ENCODE data around the gene SCYL3. TPM values are rescaled to one million over a fixed set of nuclear protein-coding genes. Genes with fewer than 3 reads are reported as not detected.
"Not testable (repeated sequence)": the region's sequence is repeated elsewhere in the genome, so short reads cannot be mapped to it uniquely, and the experiment has no call there.

SCYL3 gene
- total RNA-seq, 1 donor from 2014 or later: 8.1 TPM

DNA sequence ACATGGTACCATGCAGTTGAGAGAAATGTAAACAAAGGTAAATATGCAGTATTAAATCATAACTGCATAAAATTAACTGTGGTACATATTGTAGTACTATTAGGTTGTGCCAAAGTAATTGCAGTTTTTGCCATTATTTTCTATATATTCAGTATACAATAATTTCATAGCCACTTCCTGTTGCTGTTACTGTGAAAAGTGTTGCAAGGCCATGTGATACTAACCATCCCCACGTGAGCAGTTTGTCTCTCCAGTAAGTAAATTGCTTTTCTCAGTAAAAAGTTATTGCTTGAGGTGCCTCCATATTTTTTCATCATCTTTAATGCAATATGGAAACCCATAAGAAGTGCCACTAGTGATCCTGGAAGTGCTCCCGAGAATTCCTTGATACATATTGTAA is 79.4 kb downstream of the SCYL3 start:
- no peaks in the 10 kb centered on the region for H3K27me3 Mint-ChIP-seq (ENCODE audit: low read depth)
- H3K4me1 Mint-ChIP-seq: no peaks in the 10 kb centered on the region
- TF ChIP-seq, protein P1, sequence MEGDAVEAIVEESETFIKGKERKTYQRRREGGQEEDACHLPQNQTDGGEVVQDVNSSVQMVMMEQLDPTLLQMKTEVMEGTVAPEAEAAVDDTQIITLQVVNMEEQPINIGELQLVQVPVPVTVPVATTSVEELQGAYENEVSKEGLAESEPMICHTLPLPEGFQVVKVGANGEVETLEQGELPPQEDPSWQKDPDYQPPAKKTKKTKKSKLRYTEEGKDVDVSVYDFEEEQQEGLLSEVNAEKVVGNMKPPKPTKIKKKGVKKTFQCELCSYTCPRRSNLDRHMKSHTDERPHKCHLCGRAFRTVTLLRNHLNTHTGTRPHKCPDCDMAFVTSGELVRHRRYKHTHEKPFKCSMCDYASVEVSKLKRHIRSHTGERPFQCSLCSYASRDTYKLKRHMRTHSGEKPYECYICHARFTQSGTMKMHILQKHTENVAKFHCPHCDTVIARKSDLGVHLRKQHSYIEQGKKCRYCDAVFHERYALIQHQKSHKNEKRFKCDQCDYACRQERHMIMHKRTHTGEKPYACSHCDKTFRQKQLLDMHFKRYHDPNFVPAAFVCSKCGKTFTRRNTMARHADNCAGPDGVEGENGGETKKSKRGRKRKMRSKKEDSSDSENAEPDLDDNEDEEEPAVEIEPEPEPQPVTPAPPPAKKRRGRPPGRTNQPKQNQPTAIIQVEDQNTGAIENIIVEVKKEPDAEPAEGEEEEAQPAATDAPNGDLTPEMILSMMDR (conservative IDR thresholded peaks at IDR 0.05): no peak
- no peak for DNase-seq (ENCODE audit: low read depth, low spot score)
- no peak overlapping the region for H3K4me3 Mint-ChIP-seq
- peaks cover 11% of the 10 kb centered on the region for H3K9me3 Mint-ChIP-seq
- no peak overlapping the region for H3K27ac Mint-ChIP-seq (ENCODE audit: unreplicated experiment)
- H3K36me3 Mint-ChIP-seq (ENCODE audit: low read depth): peaks cover 36% of the 10 kb centered on the region

GRCh38 chr1:169812131-169812530 is 81.6 kb downstream of the SCYL3 start:
- peaks cover 8% of the 10 kb centered on the region for H3K9me3 Mint-ChIP-seq
- H3K4me1 Mint-ChIP-seq: no peaks in the 10 kb centered on the region
- no peaks in the 10 kb centered on the region for H3K27me3 Mint-ChIP-seq (ENCODE audit: low read depth)
- TF ChIP-seq, protein P1 (conservative IDR thresholded peaks at IDR 0.05): no peak
- H3K4me3 Mint-ChIP-seq: no peak overlapping the region
- no peak overlapping the region for H3K27ac Mint-ChIP-seq (ENCODE audit: unreplicated experiment)
- peaks cover 27% of the 10 kb centered on the region for H3K36me3 Mint-ChIP-seq (ENCODE audit: low read depth)
- no peak for DNase-seq (ENCODE audit: low read depth, low spot score)

DNA sequence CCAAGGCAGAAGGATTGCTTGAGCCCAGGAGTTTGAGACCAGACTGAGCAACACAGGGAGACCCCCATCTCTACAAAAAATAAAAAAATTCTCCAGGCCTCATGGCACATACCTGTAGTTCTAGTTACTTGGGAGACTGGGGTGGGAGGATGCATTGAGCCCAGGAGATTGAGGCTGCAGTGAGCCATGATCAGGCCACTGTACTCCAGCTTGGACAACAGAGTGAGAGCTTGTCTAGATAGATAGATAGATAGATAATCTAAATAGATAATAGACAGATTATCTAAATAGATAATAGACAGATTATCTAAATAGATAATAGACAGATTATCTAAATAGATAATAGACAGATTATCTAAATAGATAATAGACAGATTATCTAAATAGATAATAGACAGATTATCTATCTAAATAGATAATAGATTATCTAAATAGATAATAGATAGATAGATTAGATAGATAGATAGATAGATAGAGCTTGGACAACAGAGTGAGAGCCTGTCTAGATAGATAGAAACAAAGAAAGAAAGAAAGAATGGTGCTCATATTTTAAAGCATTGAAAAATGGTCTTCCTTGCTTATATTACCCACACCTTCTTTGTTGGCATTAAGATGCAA is 82.2 kb downstream of the SCYL3 start:
- H3K27me3 Mint-ChIP-seq (ENCODE audit: low read depth); H3K9me3 Mint-ChIP-seq; H3K4me3 Mint-ChIP-seq; DNase-seq (ENCODE audit: low read depth, low spot score); H3K27ac Mint-ChIP-seq (ENCODE audit: unreplicated experiment); H3K4me1 Mint-ChIP-seq: not testable (repeated sequence)
- peaks cover 25% of the 10 kb centered on the region for H3K36me3 Mint-ChIP-seq (ENCODE audit: low read depth)

DNA sequence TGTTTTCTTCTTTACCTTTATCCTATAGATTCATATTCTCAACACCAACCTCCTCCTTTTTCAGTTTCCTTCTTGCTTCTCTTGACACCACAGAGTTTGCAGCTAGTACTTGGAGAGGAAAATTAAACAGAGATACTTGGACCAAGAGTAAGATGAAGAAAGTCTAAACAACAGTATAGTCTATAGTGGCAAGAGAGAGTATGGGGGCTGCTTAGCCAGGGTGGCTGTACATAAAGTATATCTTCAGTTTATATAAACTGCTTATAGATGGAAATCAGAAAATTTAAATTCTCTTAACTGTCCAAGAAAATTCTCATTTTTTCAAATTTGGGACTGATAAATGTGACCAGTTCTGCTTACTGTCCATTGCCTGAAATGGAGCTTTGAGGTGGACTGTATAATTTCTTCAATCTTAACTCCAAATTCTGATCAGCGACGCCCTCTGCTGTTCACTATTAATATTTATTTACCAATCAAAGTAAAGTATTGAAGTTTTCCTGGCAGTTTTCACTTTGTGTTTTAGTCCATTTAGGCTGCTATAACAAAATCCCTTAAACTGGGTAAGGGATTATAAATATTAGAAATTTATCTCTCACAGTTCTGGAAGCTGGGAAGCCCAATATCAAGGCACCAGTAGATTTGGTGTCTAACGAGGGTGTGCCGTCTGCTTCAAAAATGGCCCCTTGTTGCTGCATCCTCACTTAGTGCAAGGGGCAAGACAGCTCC is 84.2 kb downstream of the SCYL3 start:
- no peaks in the 10 kb centered on the region for H3K27me3 Mint-ChIP-seq (ENCODE audit: low read depth)
- peaks cover 13% of the 10 kb centered on the region for H3K36me3 Mint-ChIP-seq (ENCODE audit: low read depth)
- DNase-seq (ENCODE audit: low read depth, low spot score): peak; percentile 20
- TF ChIP-seq, protein P1 (conservative IDR thresholded peaks at IDR 0.05): peak; percentile 78
- H3K4me3 Mint-ChIP-seq: no peak overlapping the region
- H3K4me1 Mint-ChIP-seq: no peaks in the 10 kb centered on the region
- no peak overlapping the region for H3K27ac Mint-ChIP-seq (ENCODE audit: unreplicated experiment)
- no peaks in the 10 kb centered on the region for H3K9me3 Mint-ChIP-seq

- Mint-ChIP-seq H3K4me3 (no peak overlapping the region), H3K9me3 (no peaks in the 10 kb centered on the region), H3K36me3 (ENCODE audit: low read depth) (no peaks in the 10 kb centered on the region), H3K27ac (ENCODE audit: unreplicated experiment) (no peak overlapping the region), H3K4me1 (no peaks in the 10 kb centered on the region), H3K27me3 (ENCODE audit: low read depth) (no peaks in the 10 kb centered on the region)
- DNase-seq (ENCODE audit: low read depth, low spot score): no peak
- TF ChIP-seq, protein P1 (conservative IDR thresholded peaks at IDR 0.05): no peak
Measured at GRCh38 chr1:169804941-169805340, 88.8 kb downstream of the SCYL3 start.

- H3K4me1 Mint-ChIP-seq: peaks cover 1% of the 10 kb centered on the region
- no peak overlapping the region for H3K27ac Mint-ChIP-seq (ENCODE audit: unreplicated experiment)
- no peaks in the 10 kb centered on the region for H3K36me3 Mint-ChIP-seq (ENCODE audit: low read depth)
- no peaks in the 10 kb centered on the region for H3K27me3 Mint-ChIP-seq (ENCODE audit: low read depth)
- no peak overlapping the region for H3K4me3 Mint-ChIP-seq
- H3K9me3 Mint-ChIP-seq: no peaks in the 10 kb centered on the region
- no peak for DNase-seq (ENCODE audit: low read depth, low spot score)
- TF ChIP-seq, protein P1 (conservative IDR thresholded peaks at IDR 0.05): no peak
Measured at GRCh38 chr1:169802888-169803287, 90.8 kb downstream of the SCYL3 start.

Measured in neural crest cell (in vitro differentiated cells).